Fibroblast of villous mesenchyme (primary cell): ENCODE data around the gene RRAGC. TPM values are rescaled to one million over a fixed set of nuclear protein-coding genes. Genes with fewer than 3 reads are reported as not detected.

ENCODE experiments used
- DNase-seq: peaks from one replicate; pipeline ENCODE4 v3.0.0-alpha.2; 2010; ENCODE audit warnings: low read depth
- H3K4me3 ChIP-seq: 2 replicates; pipeline ENCODE4 v1.5.1; 2011; ENCODE audit warnings: low read depth, mild to moderate bottlenecking, low read length
- CTCF ChIP-seq: IDR thresholded peaks from 2 replicates; pipeline ENCODE4 v1.5.1; 2012; ENCODE audit warnings: low read depth, mild to moderate bottlenecking, low read length; ENCODE audit not compliant: insufficient read depth
- small RNA-seq: library from RNA; depleted of rRNA; stranded (forward); fragments of <200 nt; gene quantifications from one replicate; pipeline ENCODE3, GENCODE V24; 2012
- total RNA-seq: library from RNA; depleted of rRNA; stranded (reverse); fragments of >200 nt; gene quantifications from 2 replicates; pipeline ENCODE4 v1.2.3, GENCODE V29; 2012

Gene RRAGC
- total RNA-seq, 1 donor = 21.2 TPM

- H3K4me3 ChIP-seq = no peak overlapping the region
- DNase-seq = no peak
Observed at GRCh38 chr1:38791892-38792291, 67.7 kb downstream of the RRAGC start.

GRCh38 chr1:38791164-38791515 is 68.4 kb downstream of the RRAGC start:
- no peak overlapping the region for H3K4me3 ChIP-seq
- no peak for DNase-seq
- TF ChIP-seq CTCF = no peak

More at GRCh38 chr1:38791892-38792291, 67.7 kb downstream of the RRAGC start:
- no peak for TF ChIP-seq CTCF

- no peak for DNase-seq
- no peak for TF ChIP-seq CTCF
- no peak overlapping the region for H3K4me3 ChIP-seq
Observed at GRCh38 chr1:38790422-38791163, 69.0 kb downstream of the RRAGC start.

- H3K4me3 ChIP-seq = no peak overlapping the region
- TF ChIP-seq CTCF = no peak
- DNase-seq = no peak
Observed at GRCh38 chr1:38789498-38790169, 69.9 kb downstream of the RRAGC start.

GRCh38 chr1:38788341-38789336 is 70.9 kb downstream of the RRAGC start:
- no peak for DNase-seq
- TF ChIP-seq CTCF = no peak
- no peak overlapping the region for H3K4me3 ChIP-seq

Small RNA genes lying within 50 kb of the gene (small RNA-seq; reads per million reads assigned to genes)
- gene GJA9-MYCBP = not detected

Other genes with a start within 250 kb of the RRAGC start
- gene MYCBP, start 13.6 kb upstream of the RRAGC start, total RNA-seq = 6.1 and 11.2 TPM in 2 replicates
- gene GJA9, start 21.8 kb upstream of the RRAGC start, total RNA-seq = not detected in 2 replicates
- gene RHBDL2, start 82.1 kb upstream of the RRAGC start, total RNA-seq = 0.97 and 1.7 TPM in 2 replicates
- 44.1 and 69.5 TPM in 2 replicates for gene AKIRIN1, start 131.5 kb upstream of the RRAGC start, total RNA-seq
- 285 and 325 TPM in 2 replicates for gene NDUFS5, start 166.6 kb upstream of the RRAGC start, total RNA-seq